ENCODE measurements around the gene CD86.
A peak's percentile ranks its signal among the peaks of the same experiment; 100 is the strongest.

Gene CD86

GRCh38 chr3:122074621-122075265, 19.6 kb downstream of the CD86 start:
- H3K9ac ChIP-seq, result no peak overlapping the region
- no peaks in the 10 kb centered on the region for H3K27me3 ChIP-seq
- H3K9me3 ChIP-seq, result no peaks in the 10 kb centered on the region
- H4K20me1 ChIP-seq, result no peaks in the 10 kb centered on the region
- no peak overlapping the region for H3K27ac ChIP-seq
- H3K4me3 ChIP-seq, result no peak overlapping the region
- H3K36me3 ChIP-seq, result no peaks in the 10 kb centered on the region
- H3K4me2 ChIP-seq, result peak overlapping the region; percentile 48; the same call in 1 of the 2 replicates
- TF ChIP-seq Cebpa-rat (IDR thresholded peaks at IDR 0.05), result no peak
- peaks cover 8% of the 10 kb centered on the region for H3K4me1 ChIP-seq

GRCh38 chr3:122076491-122077292, 21.5 kb downstream of the CD86 start:
- Histone ChIP-seq H3K27ac (no peak overlapping the region), H3K9ac (no peak overlapping the region), H3K27me3 (no peaks in the 10 kb centered on the region), H3K4me2 (no peak overlapping the region), H3K9me3 (peaks cover 4% of the 10 kb centered on the region; the same call in 1 of the 2 replicates), H3K4me1 (peaks cover 10% of the 10 kb centered on the region), H3K4me3 (no peak overlapping the region), H3K36me3 (no peaks in the 10 kb centered on the region), H4K20me1 (no peaks in the 10 kb centered on the region)
- TF ChIP-seq Cebpa-rat (IDR thresholded peaks at IDR 0.05), result no peak

GRCh38 chr3:122077293-122078234, 22.4 kb downstream of the CD86 start:
- no peak for TF ChIP-seq Cebpa-rat (IDR thresholded peaks at IDR 0.05)
- Histone ChIP-seq H3K4me1 (peaks cover 18% of the 10 kb centered on the region), H3K36me3 (no peaks in the 10 kb centered on the region), H3K27ac (no peak overlapping the region), H3K27me3 (no peaks in the 10 kb centered on the region), H3K4me3 (no peak overlapping the region), H3K9ac (no peak overlapping the region), H4K20me1 (no peaks in the 10 kb centered on the region), H3K9me3 (peaks cover 4% of the 10 kb centered on the region; the same call in 1 of the 2 replicates), H3K4me2 (peak overlapping the region; percentile 9; the same call in 1 of the 2 replicates)

GRCh38 chr3:122078235-122078935, 23.2 kb downstream of the CD86 start:
- no peaks in the 10 kb centered on the region for H4K20me1 ChIP-seq
- TF ChIP-seq Cebpa-rat (IDR thresholded peaks at IDR 0.05), result no peak
- H3K36me3 ChIP-seq, result no peaks in the 10 kb centered on the region
- peaks cover 4% of the 10 kb centered on the region; the same call in 1 of the 2 replicates for H3K9me3 ChIP-seq
- peaks cover 21% of the 10 kb centered on the region for H3K4me1 ChIP-seq
- H3K9ac ChIP-seq, result no peak overlapping the region
- no peak overlapping the region for H3K4me3 ChIP-seq
- H3K27me3 ChIP-seq, result no peaks in the 10 kb centered on the region
- no peak overlapping the region for H3K27ac ChIP-seq
- H3K4me2 ChIP-seq, result peak overlapping the region; percentile 9; the same call in 1 of the 2 replicates

- H3K36me3 ChIP-seq, result no peaks in the 10 kb centered on the region
- peaks cover 17% of the 10 kb centered on the region for H3K4me1 ChIP-seq
- H3K9me3 ChIP-seq, result peaks cover 4% of the 10 kb centered on the region; the same call in 1 of the 2 replicates
- H3K27ac ChIP-seq, result no peak overlapping the region
- no peak for TF ChIP-seq Cebpa-rat (IDR thresholded peaks at IDR 0.05)
- H4K20me1 ChIP-seq, result no peaks in the 10 kb centered on the region
- H3K9ac ChIP-seq, result no peak overlapping the region
- H3K4me3 ChIP-seq, result no peak overlapping the region
- no peak overlapping the region for H3K4me2 ChIP-seq
- H3K27me3 ChIP-seq, result no peaks in the 10 kb centered on the region
Measured at GRCh38 chr3:122079524-122080206, 24.5 kb downstream of the CD86 start.

GRCh38 chr3:122080207-122080587, 25.0 kb downstream of the CD86 start:
- H3K27ac ChIP-seq, result no peak overlapping the region
- no peaks in the 10 kb centered on the region for H3K36me3 ChIP-seq
- H3K4me1 ChIP-seq, result peaks cover 13% of the 10 kb centered on the region
- no peaks in the 10 kb centered on the region for H3K27me3 ChIP-seq
- H3K9me3 ChIP-seq, result peaks cover 4% of the 10 kb centered on the region; the same call in 1 of the 2 replicates
- H4K20me1 ChIP-seq, result no peaks in the 10 kb centered on the region
- no peak overlapping the region for H3K4me3 ChIP-seq
- H3K9ac ChIP-seq, result no peak overlapping the region
- H3K4me2 ChIP-seq, result no peak overlapping the region
- no peak for TF ChIP-seq Cebpa-rat (IDR thresholded peaks at IDR 0.05)

- Histone ChIP-seq H3K27ac (no peak overlapping the region), H3K4me2 (peak overlapping the region; percentile 36), H3K9ac (no peak overlapping the region), H4K20me1 (no peaks in the 10 kb centered on the region), H3K27me3 (no peaks in the 10 kb centered on the region), H3K4me3 (no peak overlapping the region), H3K9me3 (peaks cover 4% of the 10 kb centered on the region; the same call in 1 of the 2 replicates), H3K4me1 (peaks cover 22% of the 10 kb centered on the region), H3K36me3 (no peaks in the 10 kb centered on the region)
- no peak for TF ChIP-seq Cebpa-rat (IDR thresholded peaks at IDR 0.05)
Measured at GRCh38 chr3:122081543-122082247, 26.5 kb downstream of the CD86 start.

GRCh38 chr3:122082357-122082756, 27.2 kb downstream of the CD86 start:
- no peaks in the 10 kb centered on the region for H4K20me1 ChIP-seq
- no peak overlapping the region for H3K27ac ChIP-seq
- H3K36me3 ChIP-seq, result no peaks in the 10 kb centered on the region
- H3K4me1 ChIP-seq, result peaks cover 22% of the 10 kb centered on the region
- H3K27me3 ChIP-seq, result no peaks in the 10 kb centered on the region
- no peak overlapping the region for H3K4me3 ChIP-seq
- no peak for TF ChIP-seq Cebpa-rat (IDR thresholded peaks at IDR 0.05)
- peak overlapping the region; percentile 36 for H3K4me2 ChIP-seq
- no peak overlapping the region for H3K9ac ChIP-seq
- peaks cover 4% of the 10 kb centered on the region; the same call in 1 of the 2 replicates for H3K9me3 ChIP-seq

All from BLaER1 (cell line).